Measurements from ENCODE around the gene GMFB. TPM values are rescaled to one million over a fixed set of nuclear protein-coding genes. Genes with fewer than 3 reads are reported as not detected.

The GMFB gene
- polyA plus RNA-seq, 1 donor from 2014 or later = 208 TPM

- no peak for TF ChIP-seq EP300 (conservative IDR thresholded peaks at IDR 0.05; ENCODE audit: poor library complexity, severe bottlenecking)
- no peak for TF ChIP-seq REST (IDR thresholded peaks at IDR 0.05; ENCODE audit: borderline replicate concordance)
- TF ChIP-seq TAF1 (IDR thresholded peaks at IDR 0.05; ENCODE audit: low read depth) = no peak
- TF ChIP-seq RAD21 (conservative IDR thresholded peaks at IDR 0.05) = no peak
- TF ChIP-seq POLR2AphosphoS5 (IDR thresholded peaks at IDR 0.05) = no peak
- no peak for TF ChIP-seq CTCF (IDR thresholded peaks at IDR 0.05; ENCODE audit: poor library complexity, severe bottlenecking)
- no peak for TF ChIP-seq EZH2 (IDR thresholded peaks at IDR 0.05; ENCODE audit: borderline replicate concordance, insufficient read depth, low read length, poor library complexity, severe bottlenecking)
- no peak for TF ChIP-seq MXI1 (conservative IDR thresholded peaks at IDR 0.05; ENCODE audit: poor library complexity, severe bottlenecking)
- no peak for TF ChIP-seq SMC3 (conservative IDR thresholded peaks at IDR 0.05; ENCODE audit: poor library complexity)
- H4K20me1 ChIP-seq (ENCODE audit: insufficient read depth) = no peaks in the 10 kb centered on the region
- no peak overlapping the region for H3K27ac ChIP-seq (ENCODE audit: low read length)
- H3K4me2 ChIP-seq (ENCODE audit: low read length) = no peak overlapping the region
- H3K9me3 ChIP-seq (ENCODE audit: low read length) = no peaks in the 10 kb centered on the region
- H3K27me3 ChIP-seq (ENCODE audit: insufficient read depth, low read depth, low read length) = no peaks in the 10 kb centered on the region
- H3K4me3 ChIP-seq (ENCODE audit: low read length) = no peak overlapping the region
- peaks cover 4% of the 10 kb centered on the region for H3K36me3 ChIP-seq (ENCODE audit: insufficient read depth, low read length)
- H3K9ac ChIP-seq (ENCODE audit: low read length) = no peak overlapping the region
- no peaks in the 10 kb centered on the region for H3F3A ChIP-seq (ENCODE audit: insufficient read depth, low read length, poor library complexity, severe bottlenecking)
- H2AFZ ChIP-seq (ENCODE audit: low read depth, low read length) = no peak overlapping the region
- no peaks in the 10 kb centered on the region for H3K79me2 ChIP-seq (replicated peaks; ENCODE audit: insufficient read depth, low read length)
- H3K9me2 ChIP-seq (ENCODE audit: insufficient read depth, low read length) = no peaks in the 10 kb centered on the region
These were observed 48.9 kb upstream of the GMFB start for GRCh38 chr14:54537651-54538050.

GRCh38 chr14:54535646-54536045 lies 46.9 kb upstream of the GMFB start:
- H3K4me3 ChIP-seq (ENCODE audit: low read length) = no peak overlapping the region
- no peaks in the 10 kb centered on the region for H3K79me2 ChIP-seq (replicated peaks; ENCODE audit: insufficient read depth, low read length)
- no peaks in the 10 kb centered on the region for H3K27me3 ChIP-seq (ENCODE audit: insufficient read depth, low read depth, low read length)
- H3K9ac ChIP-seq (ENCODE audit: low read length) = no peak overlapping the region
- TF ChIP-seq REST (IDR thresholded peaks at IDR 0.05; ENCODE audit: borderline replicate concordance) (no peak), TAF1 (IDR thresholded peaks at IDR 0.05; ENCODE audit: low read depth) (no peak), MXI1 (conservative IDR thresholded peaks at IDR 0.05; ENCODE audit: poor library complexity, severe bottlenecking) (no peak), CTCF (IDR thresholded peaks at IDR 0.05; ENCODE audit: poor library complexity, severe bottlenecking) (no peak), SMC3 (conservative IDR thresholded peaks at IDR 0.05; ENCODE audit: poor library complexity) (no peak), EZH2 (IDR thresholded peaks at IDR 0.05; ENCODE audit: borderline replicate concordance, insufficient read depth, low read length, poor library complexity, severe bottlenecking) (no peak), RAD21 (conservative IDR thresholded peaks at IDR 0.05) (no peak), EP300 (conservative IDR thresholded peaks at IDR 0.05; ENCODE audit: poor library complexity, severe bottlenecking) (no peak), POLR2AphosphoS5 (IDR thresholded peaks at IDR 0.05) (no peak)
- no peak overlapping the region for H2AFZ ChIP-seq (ENCODE audit: low read depth, low read length)
- H3K27ac ChIP-seq (ENCODE audit: low read length) = no peak overlapping the region
- H4K20me1 ChIP-seq (ENCODE audit: insufficient read depth) = no peaks in the 10 kb centered on the region
- H3K36me3 ChIP-seq (ENCODE audit: insufficient read depth, low read length) = peaks cover 4% of the 10 kb centered on the region
- H3K4me2 ChIP-seq (ENCODE audit: low read length) = no peak overlapping the region
- H3F3A ChIP-seq (ENCODE audit: insufficient read depth, low read length, poor library complexity, severe bottlenecking) = no peaks in the 10 kb centered on the region
- no peaks in the 10 kb centered on the region for H3K9me2 ChIP-seq (ENCODE audit: insufficient read depth, low read length)
- H3K9me3 ChIP-seq (ENCODE audit: low read length) = no peaks in the 10 kb centered on the region

All from neural cell (in vitro differentiated cells).